ELR (cell line): ENCODE results near the gene ZDHHC6.
"Not testable (repeated sequence)": the region's sequence is repeated elsewhere in the genome, so short reads cannot be mapped to it uniquely, and the experiment has no call there.

Experiments used
- DNase-seq: peaks from one replicate; pipeline ENCODE4 v3.0.0-alpha.2; 2015; ENCODE audit warnings: low read depth

Gene ZDHHC6

GRCh38 chr10:112446055-112446854 lies 459 bp downstream of the ZDHHC6 start:
- peak; percentile 59 for DNase-seq

DNA sequence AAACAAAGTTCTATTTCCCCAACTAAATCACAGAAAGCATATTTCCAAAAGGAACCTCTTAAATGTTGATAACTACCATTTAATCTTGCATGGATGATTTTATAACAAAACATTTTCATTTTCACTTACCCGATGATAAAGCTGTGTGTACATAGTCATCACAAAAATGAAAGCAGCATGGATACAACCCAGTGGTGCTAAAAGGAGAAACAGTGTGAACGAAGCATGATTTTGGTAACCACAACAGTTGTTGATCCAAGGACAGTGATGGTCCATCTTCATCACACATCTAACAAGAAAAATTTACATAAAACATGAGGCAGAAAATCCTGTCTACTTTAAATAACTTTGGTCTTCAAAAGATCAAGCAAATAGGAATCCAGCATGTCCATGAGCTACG lies 4.7 kb downstream of the ZDHHC6 start:
- DNase-seq = no peak

GRCh38 chr10:112441520-112441919 lies 5.2 kb downstream of the ZDHHC6 start:
- DNase-seq = no peak

DNA sequence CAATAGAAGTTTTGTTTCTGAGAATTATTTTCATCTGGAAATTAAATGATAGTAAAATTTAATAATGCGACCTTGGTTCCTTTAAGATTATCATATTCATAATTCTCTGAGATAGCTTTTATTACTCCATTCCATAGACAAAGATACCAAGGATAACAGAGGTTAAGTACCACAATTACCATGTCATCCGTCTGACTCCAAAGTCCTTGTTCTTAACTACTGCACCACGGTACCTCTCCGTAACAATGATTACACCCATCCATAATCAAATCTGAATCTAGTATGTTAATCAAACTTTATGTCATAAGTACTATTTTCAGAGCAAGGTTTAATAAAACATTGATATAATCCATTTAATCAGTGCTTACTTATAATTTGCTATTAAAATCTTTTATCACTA lies 8.4 kb downstream of the ZDHHC6 start:
- no peak for DNase-seq

DNA sequence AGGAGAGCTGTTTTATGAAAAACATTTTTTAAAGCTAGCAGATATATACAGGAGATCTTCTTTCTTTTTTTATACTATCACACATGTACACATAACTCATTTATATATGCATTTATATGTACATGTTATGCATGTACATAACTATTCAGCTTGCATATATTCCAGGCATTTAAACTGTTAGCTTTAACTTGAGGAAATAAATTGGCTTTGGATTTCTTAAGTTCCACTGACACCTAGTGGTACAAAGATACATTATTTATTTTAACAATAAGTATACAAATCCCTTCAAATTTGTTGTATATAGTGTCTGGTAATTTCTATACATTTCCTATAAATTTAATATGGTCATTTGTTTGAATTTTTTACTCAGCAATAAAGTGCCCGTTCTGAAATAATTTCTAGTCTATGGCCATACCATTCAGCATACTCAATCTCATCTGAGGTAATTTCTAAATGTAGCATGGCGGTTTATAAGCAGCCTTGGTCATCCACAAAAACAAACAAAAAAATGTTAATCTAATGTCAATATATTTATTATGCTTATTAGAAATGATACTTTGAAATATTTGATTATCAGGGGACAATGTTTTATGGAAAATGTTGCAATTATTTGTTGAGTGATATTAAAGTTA lies 11.6 kb downstream of the ZDHHC6 start:
- DNase-seq = peak; percentile 68

DNA sequence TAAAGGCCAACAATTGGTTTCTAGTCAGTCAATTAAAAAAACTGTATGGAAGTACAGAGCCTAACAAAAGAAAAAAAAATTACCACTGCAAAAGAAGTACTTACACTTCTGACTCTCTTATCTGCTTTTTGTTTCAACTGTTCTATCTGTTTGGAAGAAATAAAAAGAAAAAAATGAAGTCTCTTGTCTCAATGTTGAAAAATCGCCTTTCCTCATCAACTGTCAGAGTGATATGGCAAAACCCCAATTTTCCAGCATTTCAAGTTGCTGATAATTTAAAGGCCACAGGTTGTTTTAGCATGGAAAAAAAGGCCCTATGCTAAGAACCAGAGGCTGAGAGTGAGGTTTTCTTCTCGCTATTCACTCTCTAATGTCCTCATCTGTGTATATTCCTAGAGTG lies 13.6 kb downstream of the ZDHHC6 start:
- no peak for DNase-seq

GRCh38 chr10:112429654-112430230 lies 17.0 kb downstream of the ZDHHC6 start:
- no peak for DNase-seq

GRCh38 chr10:112429147-112429546 lies 17.6 kb downstream of the ZDHHC6 start:
- DNase-seq = no peak

- DNase-seq = no peak
Observed at GRCh38 chr10:112426111-112426510, 20.6 kb downstream of the ZDHHC6 start.

DNA sequence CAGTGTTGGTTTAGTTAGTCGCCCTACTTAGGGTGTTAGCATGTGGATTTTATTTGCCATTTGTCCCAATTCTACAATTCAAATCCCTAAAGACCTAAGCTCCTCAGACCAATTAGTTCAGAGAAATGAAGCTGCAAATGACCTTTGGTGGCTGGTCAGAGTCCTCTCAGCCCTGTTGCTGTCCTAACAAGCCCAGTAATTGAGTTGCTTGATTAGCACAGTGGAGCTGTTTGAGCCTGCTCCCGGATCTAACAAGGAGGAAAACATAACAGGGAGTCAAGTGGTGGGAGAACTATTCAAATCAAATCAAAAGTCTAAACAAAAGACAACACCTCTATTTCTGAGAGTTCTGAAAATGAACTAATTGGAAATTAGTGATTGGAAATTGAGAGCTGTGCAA lies 22.1 kb downstream of the ZDHHC6 start:
- no peak for DNase-seq

- DNase-seq = no peak
Observed at GRCh38 chr10:112421731-112422130, 25.0 kb downstream of the ZDHHC6 start.

GRCh38 chr10:112412696-112413095 lies 34.0 kb downstream of the ZDHHC6 start:
- no peak for DNase-seq

GRCh38 chr10:112409755-112410154 lies 37.0 kb downstream of the ZDHHC6 start:
- DNase-seq = no peak

DNA sequence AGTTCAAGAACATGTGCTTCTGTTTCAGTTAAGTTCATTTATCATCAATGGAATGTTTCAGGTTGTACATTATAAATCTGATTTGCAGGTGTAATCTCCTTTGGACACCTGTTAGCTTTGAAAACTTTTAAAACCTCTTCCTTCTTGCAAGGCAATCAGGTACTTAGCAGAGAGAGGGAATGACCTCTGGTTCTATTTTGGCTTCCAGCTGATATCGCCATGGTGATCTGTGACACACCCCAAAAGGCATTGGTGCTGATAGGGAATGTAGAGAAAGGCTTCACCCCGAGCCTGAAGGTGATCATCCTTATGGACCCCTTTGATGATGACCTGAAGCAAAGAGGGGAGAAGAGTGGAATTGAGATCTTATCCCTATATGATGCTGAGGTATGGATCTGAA lies 37.4 kb downstream of the ZDHHC6 start:
- DNase-seq = no peak

DNA sequence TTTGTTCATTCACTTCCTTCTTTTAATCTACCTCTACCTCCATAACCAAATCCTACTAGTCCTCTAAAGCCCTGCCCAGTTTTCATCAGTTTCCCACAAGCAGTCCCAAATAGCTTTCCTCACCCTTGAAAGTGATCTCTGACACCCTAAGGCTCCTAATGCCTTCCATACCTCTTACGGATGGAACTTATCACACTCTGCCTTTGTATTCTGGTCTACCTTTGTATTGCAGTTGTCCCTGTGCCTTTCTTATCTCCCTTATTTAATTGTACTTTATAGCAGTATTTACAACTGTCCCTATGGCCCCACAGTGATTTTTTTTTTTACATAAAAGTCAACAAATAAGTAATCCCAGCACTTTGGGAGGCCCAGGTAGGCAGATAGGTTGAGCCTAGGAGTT lies 39.0 kb downstream of the ZDHHC6 start:
- DNase-seq = no peak

DNA sequence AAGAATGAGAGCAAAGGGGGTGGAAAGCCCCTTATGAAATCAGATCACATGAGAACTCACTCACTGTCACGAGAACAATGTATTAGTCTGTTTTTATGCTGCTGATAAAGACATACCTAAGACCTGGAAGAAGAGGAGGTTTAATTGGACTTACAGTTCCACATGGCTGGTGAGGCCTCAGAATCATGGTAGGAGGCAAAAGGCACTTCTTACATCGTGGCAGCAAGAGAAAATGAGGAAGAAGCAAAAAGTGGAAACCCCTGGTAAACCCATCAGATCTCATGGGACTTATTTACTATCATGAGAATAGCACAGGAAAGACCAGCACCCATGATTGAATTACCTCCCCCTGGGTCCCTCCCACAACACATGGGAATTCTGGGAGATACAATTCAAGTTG lies 39.9 kb downstream of the ZDHHC6 start:
- DNase-seq = not testable (repeated sequence)

DNA sequence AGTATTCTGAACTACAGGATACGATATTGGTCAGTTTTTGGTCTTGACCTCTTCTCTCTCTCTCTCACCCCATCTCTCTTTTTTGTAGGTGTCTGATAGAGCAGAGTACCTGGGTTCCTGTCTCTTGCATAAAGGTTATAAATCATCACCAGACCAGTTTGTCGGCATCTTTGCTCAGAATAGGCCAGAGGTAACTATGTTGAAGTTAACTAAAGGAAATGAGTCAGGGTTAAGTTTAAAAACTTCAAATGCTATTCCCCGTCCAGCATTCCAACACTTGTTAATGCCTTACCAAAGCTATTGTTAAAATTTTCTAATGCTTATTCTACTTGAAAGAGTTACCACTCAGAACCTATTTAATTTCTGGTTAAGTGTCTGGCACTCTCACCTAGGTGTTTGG lies 42.1 kb downstream of the ZDHHC6 start:
- DNase-seq = peak; percentile 51

- no peak for DNase-seq
Observed at GRCh38 chr10:112402917-112403316, 43.8 kb downstream of the ZDHHC6 start.

GRCh38 chr10:112397592-112397991 lies 49.1 kb downstream of the ZDHHC6 start:
- no peak for DNase-seq

- peak; percentile 15 for DNase-seq
Observed at GRCh38 chr10:112395809-112396530, 50.7 kb downstream of the ZDHHC6 start.

GRCh38 chr10:112394475-112394875 lies 52.2 kb downstream of the ZDHHC6 start:
- no peak for DNase-seq

- no peak for DNase-seq
Observed at GRCh38 chr10:112393827-112394226, 52.9 kb downstream of the ZDHHC6 start.

DNA sequence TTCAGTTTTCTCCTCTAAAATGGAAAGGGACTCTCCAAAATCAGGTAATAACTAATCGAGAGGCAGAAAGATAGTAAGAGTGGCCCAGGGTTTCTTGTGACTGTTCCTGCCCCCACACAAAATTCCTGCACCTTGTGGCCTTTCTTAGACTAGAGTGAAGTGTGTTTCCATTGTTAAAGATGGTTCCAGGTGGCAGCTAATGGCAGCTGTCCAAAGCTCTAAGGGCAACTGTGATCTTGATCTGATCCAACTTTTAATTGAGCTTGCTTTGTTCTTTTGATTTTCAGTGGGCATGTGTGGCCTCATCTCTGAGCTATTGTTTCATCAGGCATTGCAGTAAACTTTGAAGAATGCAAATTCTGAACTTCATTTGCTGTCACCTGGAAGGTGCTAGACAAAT lies 53.4 kb downstream of the ZDHHC6 start:
- DNase-seq = no peak
